ENCODE results near the gene GPR137B.

The GPR137B gene

GRCh38 chr1:236114076-236114747 lies 28.1 kb upstream of the GPR137B start:
- no peak for DNase-seq (ENCODE audit: low read depth)

GRCh38 chr1:236117710-236118109 lies 24.6 kb upstream of the GPR137B start:
- DNase-seq (ENCODE audit: low read depth) = no peak

GRCh38 chr1:236119943-236120484 lies 22.3 kb upstream of the GPR137B start:
- DNase-seq (ENCODE audit: low read depth) = no peak

GRCh38 chr1:236120721-236121153 lies 21.6 kb upstream of the GPR137B start:
- no peak for DNase-seq (ENCODE audit: low read depth)

- no peak for DNase-seq (ENCODE audit: low read depth)
Measured at GRCh38 chr1:236122176-236122575, 20.2 kb upstream of the GPR137B start.

GRCh38 chr1:236123563-236123962 lies 18.8 kb upstream of the GPR137B start:
- DNase-seq (ENCODE audit: low read depth) = no peak

- DNase-seq (ENCODE audit: low read depth) = no peak
Measured at GRCh38 chr1:236124965-236125364, 17.4 kb upstream of the GPR137B start.

GRCh38 chr1:236127045-236127444 lies 15.3 kb upstream of the GPR137B start:
- DNase-seq (ENCODE audit: low read depth) = no peak

GRCh38 chr1:236128646-236129178 lies 13.6 kb upstream of the GPR137B start:
- no peak for DNase-seq (ENCODE audit: low read depth)

- DNase-seq (ENCODE audit: low read depth) = no peak
Measured at GRCh38 chr1:236129306-236129705, 13.0 kb upstream of the GPR137B start.

- DNase-seq (ENCODE audit: low read depth) = no peak
Measured at GRCh38 chr1:236130372-236130771, 12.0 kb upstream of the GPR137B start.

GRCh38 chr1:236131916-236132315 lies 10.4 kb upstream of the GPR137B start:
- DNase-seq (ENCODE audit: low read depth) = no peak

- DNase-seq (ENCODE audit: low read depth) = no peak
Measured at GRCh38 chr1:236132420-236133046, 9.8 kb upstream of the GPR137B start.

- DNase-seq (ENCODE audit: low read depth) = no peak
Measured at GRCh38 chr1:236133339-236133738, 9.0 kb upstream of the GPR137B start.

- DNase-seq (ENCODE audit: low read depth) = no peak
Measured at GRCh38 chr1:236133802-236134201, 8.5 kb upstream of the GPR137B start.

GRCh38 chr1:236137285-236137852 lies 5.0 kb upstream of the GPR137B start:
- DNase-seq (ENCODE audit: low read depth) = no peak

- DNase-seq (ENCODE audit: low read depth) = no peak
Measured at GRCh38 chr1:236139495-236139894, 2.8 kb upstream of the GPR137B start.

- DNase-seq (ENCODE audit: low read depth) = no peak
Measured at GRCh38 chr1:236140705-236141446, 1.5 kb upstream of the GPR137B start.

- DNase-seq (ENCODE audit: low read depth) = peak; percentile 63
Measured at GRCh38 chr1:236141447-236142252, 689 bp upstream of the GPR137B start.

GRCh38 chr1:236143104-236143948 lies 987 bp downstream of the GPR137B start:
- peak; percentile 63 for DNase-seq (ENCODE audit: low read depth)
